Pancreas (tissue), 10 donors: ENCODE data around the gene HINT2. TPM values are rescaled to one million over a fixed set of nuclear protein-coding genes. Genes with fewer than 3 reads are reported as not detected.
A peak's percentile ranks its signal among the peaks of the same experiment; 100 is the strongest.

Experiments used
- ATAC-seq, 4 donors: fragments of 200-7000 bp; cut with Tn5 transposase; one replicate each; pipeline versions ENCODE4 v1.8.0 to v1.9.1; 2020; ENCODE audit warnings: mild to moderate bottlenecking in 4 of 4, moderate library complexity in 4 of 4
- DNase-seq, 6 donors: peaks; one replicate each; pipeline ENCODE4 v3.0.0-alpha.2; 2020
- FAIRE-seq: peaks from 2 replicates; lab custom pipeline; 2012; peaks lifted over from hg19 to GRCh38; lab: Jason Lieb, UNC
- H3K27ac ChIP-seq, 4 donors: fragments of 200-600 bp; sonication (generic); 1 replicate in 3 of 4; 2 replicates in 1 of 4; pipeline versions ENCODE4 v1.5.0 to v1.8.0; 2020
- H3K27me3 ChIP-seq, 4 donors: fragments of 200-600 bp; one replicate each; pipeline ENCODE4 v1.8.0; 2021
- H3K36me3 ChIP-seq, 3 donors: fragments of 200-600 bp; sonication (generic) in 1 of 3; one replicate each; pipeline versions ENCODE4 v1.5.0 to v1.8.0; 2020 to 2021
- H3K4me1 ChIP-seq, 3 donors: fragments of 200-600 bp; one replicate each; pipeline ENCODE4 v1.8.0; 2021
- H3K4me3 ChIP-seq, 4 donors: fragments of 200-600 bp; sonication (generic) in 2 of 4; one replicate each; pipeline versions ENCODE4 v1.5.0 to v1.8.0; 2020 to 2021
- H3K9me3 ChIP-seq, 4 donors: fragments of 200-600 bp; one replicate each; pipeline ENCODE4 v1.8.0; 2021
- CTCF ChIP-seq, 4 donors: fragments of 200-600 bp; sonication (generic) in 3 of 4; IDR thresholded peaks; one replicate each; pipeline versions ENCODE4 v1.5.0 to v1.8.0; 2021; ENCODE audit warnings: antibody characterized with exemption in 4 of 4
- WGBS, 2 donors: extraction: QIAGEN DNeasy Blood & Tissue Kit; methylation state at CpG; one replicate each; pipeline ENCODE4 v1.1.7; 2013; 5-methylcytosine and 5-hydroxymethylcytosine counted together
- intact Hi-C, 3 donors: fragments of 100-400 bp; cut with DNase I; formaldehyde crosslinking; loops; one replicate each; pipeline versions ENCODE4 v1.11.1 to v1.14.2; 2022
- polyA plus RNA-seq, 2 donors: library from polyadenylated mRNA; stranded (reverse); fragments of 200-250 nt; gene quantifications; one replicate each; pipeline ENCODE4 v1.2.3, GENCODE V29; 2013
- total RNA-seq, 6 donors: library from RNA; stranded (reverse); fragmentation: NEBNext Ultra II Directional in 4 of 6; extraction: Animal tissue kit (Norgen Biotek cat#: 25700) in 4 of 6; gene quantifications; one replicate each; pipeline versions ENCODE4 v1.2.1 to v1.2.4, GENCODE V29; 2021 to 2023
- donor health status: healthy with polysubstance abuse.
- donor health status: DM: no; HTN: no; CAD: no; lungs with moderate emphysema.
- donor health status: DM: no; HTN: no; CAD: no.
- donor health status: control.
- donor health status: control.
- donor health status: Bipolar disorder and iron deficiency.
- donor health status: DM: yes; HTN: yes; CAD: no.
- donor health status: DM: no; HTN: no; CAD: no.
- donor health status: DM: no; HTN: no; CAD: no.
- donor health status: DM: yes; HTN: yes; CAD: no.

Gene HINT2
- total and polyA plus RNA-seq, 8 donors: 20.6 to 64.2 (median 34.0) TPM

- 87 to 92% methylated on average over 7 of the region's 7 CpGs for WGBS, 2 donors
- Histone ChIP-seq H3K36me3 (no peaks in the 10 kb centered on the region), H3K27ac (no peak overlapping the region), H3K4me1 (no peaks in the 10 kb centered on the region), H3K27me3 (no peaks in the 10 kb centered on the region), H3K9me3 (no peaks in the 10 kb centered on the region), H3K4me3 (no peak overlapping the region)
- no peak for FAIRE-seq
- TF ChIP-seq CTCF (IDR thresholded peaks at IDR 0.05): no peak
- no peak for ATAC-seq
- intact Hi-C loops: no loop called here
- no peak for DNase-seq
These were observed 39.4 kb upstream of the HINT2 start for GRCh38 chr9:35854091-35854762.

- peaks cover 0 to 2% (median 0%) of the 10 kb centered on the region in 3 donors for H3K36me3 ChIP-seq
- H3K27me3 ChIP-seq: no peaks in the 10 kb centered on the region
- H3K27ac ChIP-seq: no peak overlapping the region
- FAIRE-seq (no peak), ATAC-seq (no peak), DNase-seq (no peak)
- H3K9me3 ChIP-seq: no peaks in the 10 kb centered on the region
- H3K4me1 ChIP-seq: no peaks in the 10 kb centered on the region
- TF ChIP-seq CTCF (IDR thresholded peaks at IDR 0.05): no peak
- no peak overlapping the region for H3K4me3 ChIP-seq
- intact Hi-C loops: no loop called here
- 90 to 92% methylated on average over 25 of the region's 25 CpGs for WGBS, 2 donors
These were observed 38.3 kb upstream of the HINT2 start for GRCh38 chr9:35852876-35853865.

DNA sequence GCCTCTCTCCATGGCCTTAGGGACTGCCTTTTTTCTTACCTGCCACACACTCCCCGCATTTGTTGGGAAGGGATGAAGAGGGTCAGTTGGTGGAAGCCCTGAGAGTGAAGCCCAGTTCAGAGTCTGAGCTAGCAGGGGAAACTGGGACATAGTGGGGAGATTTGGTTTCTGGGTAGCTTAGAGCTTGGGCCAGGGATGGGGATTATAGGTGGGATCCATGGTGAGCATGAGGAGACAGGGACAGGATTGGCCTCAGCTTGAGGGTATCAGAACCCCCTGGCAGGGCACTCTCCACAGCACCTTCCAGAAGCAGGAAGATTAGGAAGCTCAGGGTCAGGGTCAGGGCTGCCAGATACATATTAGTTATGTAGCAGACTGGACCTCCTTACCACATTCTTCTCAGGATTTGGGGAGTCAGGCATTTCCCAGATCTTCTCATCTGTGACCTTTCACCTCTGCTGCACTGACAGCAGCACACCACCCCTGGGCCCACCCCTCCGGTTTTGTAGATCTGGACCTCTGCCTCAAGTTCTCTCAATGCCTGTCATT lies 37.5 kb upstream of the HINT2 start:
- no peaks in the 10 kb centered on the region for H3K9me3 ChIP-seq
- intact Hi-C loops: no loop called here
- DNase-seq (no peak), ATAC-seq (no peak), FAIRE-seq (no peak)
- no peaks in the 10 kb centered on the region for H3K4me1 ChIP-seq
- 79 to 91% methylated on average over 2 of the region's 2 CpGs for WGBS, 2 donors
- no peaks in the 10 kb centered on the region for H3K27me3 ChIP-seq
- H3K4me3 ChIP-seq: no peak overlapping the region
- no peak for TF ChIP-seq CTCF (IDR thresholded peaks at IDR 0.05)
- no peak overlapping the region for H3K27ac ChIP-seq
- H3K36me3 ChIP-seq: peaks cover 0 to 11% (median 0%) of the 10 kb centered on the region in 3 donors

DNA sequence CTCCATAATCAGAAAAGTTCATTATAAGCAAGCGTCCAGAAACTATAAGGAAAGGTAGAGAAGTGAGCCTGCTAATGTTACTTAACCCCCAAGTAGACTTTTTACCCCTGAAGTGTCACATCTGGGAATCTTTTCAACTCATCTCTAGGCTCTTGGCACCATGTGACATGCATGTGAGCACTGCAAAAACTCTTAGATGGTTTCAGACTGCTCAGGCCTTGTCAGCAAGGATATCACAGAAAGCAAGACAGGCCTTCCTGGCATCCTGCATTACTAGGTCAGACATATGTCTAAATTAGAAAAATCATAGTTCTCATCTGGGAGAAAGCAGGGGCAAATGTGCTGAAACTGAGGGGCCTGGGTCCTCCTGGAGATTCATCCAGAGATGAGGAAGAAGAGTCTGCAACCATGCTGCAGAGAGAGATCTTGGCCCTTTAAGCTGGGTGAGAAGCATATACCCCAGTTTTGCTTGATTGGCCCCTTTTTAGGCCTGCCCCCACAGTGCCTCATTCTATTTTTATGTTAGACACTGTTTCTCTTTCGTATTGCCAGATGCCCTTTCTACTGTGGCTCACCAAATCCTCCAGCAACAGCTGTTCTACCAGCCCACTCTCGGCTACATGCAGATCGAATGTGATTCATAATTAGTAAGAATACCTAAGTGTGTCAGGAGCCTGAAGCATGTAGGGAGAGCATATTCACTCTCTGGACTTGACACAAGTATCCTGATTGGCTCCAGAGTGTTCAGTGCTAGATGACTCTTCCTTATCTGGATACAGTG lies 33.1 kb upstream of the HINT2 start:
- ATAC-seq: peak in 1 of 4 donors; percentile 29
- Histone ChIP-seq H3K4me1 (peaks cover 0 to 13% (median 0%) of the 10 kb centered on the region in 3 donors), H3K27ac (no peak overlapping the region), H3K36me3 (peaks cover 0 to 16% (median 0%) of the 10 kb centered on the region in 3 donors), H3K4me3 (no peak overlapping the region), H3K9me3 (no peaks in the 10 kb centered on the region), H3K27me3 (no peaks in the 10 kb centered on the region)
- no peak for TF ChIP-seq CTCF (IDR thresholded peaks at IDR 0.05)
- FAIRE-seq: no peak
- intact Hi-C loops: no loop called here
- 88 to 90% methylated on average over 4 of the region's 4 CpGs for WGBS, 2 donors
- no peak for DNase-seq
